Embryonic facial prominence (tissue), 1 donor: ENCODE measurements around the gene ODF4.
"Not testable (repeated sequence)": the region's sequence is repeated elsewhere in the genome, so short reads cannot be mapped to it uniquely, and the experiment has no call there.

ENCODE experiments used
- DNase-seq: peaks from one replicate; pipeline ENCODE4 v3.0.0-alpha.2; 2016; ENCODE audit errors: extremely low spot score

The ODF4 gene

GRCh38 chr17:8326511-8327302, 12.9 kb upstream of the ODF4 start:
- DNase-seq = no peak

GRCh38 chr17:8327303-8327649, 12.4 kb upstream of the ODF4 start:
- no peak for DNase-seq

- DNase-seq = no peak
Measured at GRCh38 chr17:8332128-8332527, 7.5 kb upstream of the ODF4 start.

- no peak for DNase-seq
Measured at GRCh38 chr17:8332688-8333087, 7.0 kb upstream of the ODF4 start.

GRCh38 chr17:8333281-8333680, 6.4 kb upstream of the ODF4 start:
- no peak for DNase-seq

GRCh38 chr17:8337802-8338752, 1.6 kb upstream of the ODF4 start:
- DNase-seq = no peak

GRCh38 chr17:8338753-8339140, 893 bp upstream of the ODF4 start:
- no peak for DNase-seq

- no peak for DNase-seq
Measured at GRCh38 chr17:8341456-8341855, 1.8 kb downstream of the ODF4 start.

GRCh38 chr17:8345052-8345690, 5.5 kb downstream of the ODF4 start:
- no peak for DNase-seq

GRCh38 chr17:8345951-8346665, 6.5 kb downstream of the ODF4 start:
- DNase-seq = no peak

GRCh38 chr17:8347001-8347400, 7.4 kb downstream of the ODF4 start:
- not testable (repeated sequence) for DNase-seq

GRCh38 chr17:8350339-8350738, 10.7 kb downstream of the ODF4 start:
- no peak for DNase-seq

GRCh38 chr17:8353736-8354135, 14.1 kb downstream of the ODF4 start:
- no peak for DNase-seq

GRCh38 chr17:8354236-8354635, 14.6 kb downstream of the ODF4 start:
- no peak for DNase-seq

- no peak for DNase-seq
Measured at GRCh38 chr17:8357910-8358309, 18.3 kb downstream of the ODF4 start.

GRCh38 chr17:8359769-8360168, 20.1 kb downstream of the ODF4 start:
- no peak for DNase-seq

- no peak for DNase-seq
Measured at GRCh38 chr17:8360260-8360659, 20.6 kb downstream of the ODF4 start.

GRCh38 chr17:8360751-8361150, 21.1 kb downstream of the ODF4 start:
- DNase-seq = no peak

- no peak for DNase-seq
Measured at GRCh38 chr17:8362651-8363332, 23.2 kb downstream of the ODF4 start.

GRCh38 chr17:8365143-8365542, 25.5 kb downstream of the ODF4 start:
- no peak for DNase-seq

GRCh38 chr17:8366231-8366630, 26.6 kb downstream of the ODF4 start:
- DNase-seq = no peak
